Right renal pelvis (tissue), 4 donors: ENCODE measurements around the gene UBL4B. TPM values are rescaled to one million over a fixed set of nuclear protein-coding genes. Genes with fewer than 3 reads are reported as not detected.

Source experiments
- DNase-seq, 4 donors: peaks; one replicate each; pipeline ENCODE4 v3.0.0-alpha.2; 2013; ENCODE audit warnings: low read depth in 4 of 4, low spot score in 3 of 4, missing footprints in 1 of 4
- polyA plus RNA-seq, 4 donors: library from polyadenylated mRNA; unstranded; fragments of 120-200 nt; gene quantifications; one replicate each; pipeline ENCODE4 v1.2.1, GENCODE V29; 2013; ENCODE audit not compliant: insufficient read length in 4 of 4

The UBL4B gene
- polyA plus RNA-seq, 4 donors = not detected

DNA sequence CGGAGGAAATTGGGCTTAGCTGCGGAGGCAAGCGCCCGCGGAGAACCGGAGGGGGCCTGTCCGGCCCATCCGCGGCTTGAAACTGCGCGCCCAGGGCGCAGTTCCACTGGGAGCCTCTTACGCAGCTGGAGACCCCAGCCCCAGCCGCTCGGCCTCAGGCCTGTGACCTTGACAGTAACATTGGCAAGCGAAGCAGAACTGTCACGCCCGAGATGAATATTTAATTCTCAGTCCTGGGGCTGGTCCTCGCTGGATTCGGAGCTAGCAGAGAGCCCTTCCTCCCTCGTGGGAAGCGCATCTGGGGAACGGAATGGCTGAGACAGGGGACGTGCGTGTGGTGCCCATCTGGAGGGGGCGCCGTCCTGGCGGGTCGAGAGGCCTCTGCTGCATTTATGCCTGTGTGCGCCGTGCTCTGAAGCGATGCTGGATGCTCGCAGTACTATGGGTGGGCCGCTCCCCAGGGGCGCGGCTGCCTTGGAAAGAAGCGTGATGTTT, 39.0 kb downstream of the UBL4B start:
- no peak for DNase-seq

- no peak for DNase-seq
Measured at GRCh38 chr1:110152133-110152785, 40.0 kb downstream of the UBL4B start.

DNA sequence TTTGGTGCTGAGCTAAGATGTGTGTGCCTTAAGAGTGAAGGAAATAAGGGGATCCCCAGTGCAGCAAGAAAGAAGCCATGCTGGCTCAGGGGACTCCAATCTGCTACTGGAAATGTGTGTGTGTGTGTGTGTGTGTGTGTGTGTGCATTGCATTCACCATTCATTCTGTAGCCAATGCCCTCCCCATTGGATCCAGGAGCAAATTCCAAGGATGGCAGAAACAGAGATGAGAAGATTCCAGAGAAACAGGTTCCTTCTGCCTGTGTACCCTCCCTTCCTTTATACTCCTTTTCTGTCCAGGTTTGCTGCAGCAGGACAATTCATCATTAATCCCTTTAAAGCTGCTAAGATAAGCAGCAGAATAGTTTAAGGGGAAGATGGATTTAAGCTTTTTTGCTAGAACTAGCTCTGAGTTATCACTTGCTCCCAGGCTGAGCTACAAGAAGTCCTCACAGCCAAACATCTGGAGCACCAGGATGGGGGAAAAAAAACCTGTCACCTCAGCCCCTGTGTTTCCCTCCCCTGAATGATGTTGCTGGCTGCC, 41.2 kb downstream of the UBL4B start:
- DNase-seq = no peak

DNA sequence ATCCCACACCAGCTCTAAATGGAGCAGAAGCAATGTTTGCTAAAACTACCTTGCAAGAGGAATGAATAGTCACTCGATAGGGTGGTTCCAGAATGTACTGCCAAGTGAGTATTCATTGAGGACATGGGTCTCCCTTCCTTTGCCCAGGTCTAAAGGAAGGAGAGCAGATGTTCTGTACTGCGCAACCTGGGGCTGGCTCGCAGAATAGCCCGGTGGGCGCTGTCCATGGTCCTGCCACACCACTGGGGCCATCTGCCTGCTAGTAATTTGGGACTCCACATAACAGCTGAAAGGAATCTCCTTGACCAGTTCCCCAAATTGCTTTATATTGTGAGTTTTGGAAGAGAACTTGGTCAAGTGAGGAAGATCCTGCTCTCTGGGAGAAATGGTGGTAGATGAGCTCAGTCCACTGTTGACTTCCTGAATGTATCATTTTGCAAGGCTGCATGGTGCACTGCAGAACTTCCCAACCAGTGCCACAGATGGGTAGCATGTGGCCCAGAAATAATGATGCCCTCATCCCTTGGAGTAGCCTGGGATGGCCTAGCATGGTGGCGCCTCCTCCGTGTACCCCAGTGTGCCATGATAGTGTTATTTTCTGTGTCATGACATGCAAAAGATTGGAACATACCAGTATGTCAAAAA, 43.8 kb downstream of the UBL4B start:
- DNase-seq = peak; percentile 55 to 67 (median 60)

DNA sequence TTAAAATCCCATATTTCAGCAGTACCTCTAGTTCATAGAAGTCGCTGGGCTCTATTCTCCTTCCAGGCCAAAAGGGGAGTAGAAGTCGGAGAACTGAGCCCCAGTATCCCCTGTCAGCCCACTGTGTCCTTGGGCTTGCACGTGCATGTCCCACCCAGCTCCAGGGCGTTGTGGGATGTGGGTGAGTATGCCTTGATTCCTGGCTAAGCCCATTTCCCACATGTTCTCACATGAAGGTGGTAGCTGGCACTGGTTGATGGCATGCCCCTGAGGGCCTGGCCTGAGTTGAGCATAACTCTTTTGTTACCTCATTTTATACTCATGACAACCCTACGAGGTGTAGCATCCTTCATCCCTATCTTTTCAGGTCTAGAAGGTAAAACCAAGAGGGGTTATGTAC, 46.0 kb downstream of the UBL4B start:
- DNase-seq = no peak

- DNase-seq = no peak
Measured at GRCh38 chr1:110159168-110159567, 46.9 kb downstream of the UBL4B start.

DNA sequence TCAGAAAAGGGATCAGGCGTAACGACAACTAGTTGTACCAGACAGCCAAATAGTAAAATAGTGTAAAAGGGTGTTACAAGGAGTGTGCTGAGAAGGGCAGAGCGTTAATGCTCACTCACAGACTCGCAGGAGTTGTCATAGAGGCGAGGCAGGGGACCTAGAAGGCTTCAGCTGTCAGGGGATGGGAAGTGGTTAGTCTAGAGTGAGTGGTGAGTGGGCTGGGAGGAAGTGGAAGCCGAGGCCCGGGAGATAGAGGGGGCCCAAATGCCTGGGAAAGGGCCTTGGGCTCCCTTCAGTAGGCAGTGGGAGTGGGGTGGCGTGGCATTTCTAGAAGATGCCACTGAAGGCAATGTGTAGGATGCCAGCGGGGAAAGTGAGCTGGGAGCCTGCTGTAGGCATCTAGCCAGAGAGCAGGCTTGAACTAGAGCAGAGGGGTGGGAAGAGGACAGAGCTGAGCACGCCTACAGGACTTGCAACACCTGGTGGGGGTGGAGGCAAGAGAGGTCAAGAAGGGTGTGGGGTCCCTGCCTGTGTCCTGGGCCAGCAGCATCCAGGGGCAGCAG, 48.4 kb downstream of the UBL4B start:
- no peak for DNase-seq

GRCh38 chr1:110161165-110161564, 48.9 kb downstream of the UBL4B start:
- no peak for DNase-seq

DNA sequence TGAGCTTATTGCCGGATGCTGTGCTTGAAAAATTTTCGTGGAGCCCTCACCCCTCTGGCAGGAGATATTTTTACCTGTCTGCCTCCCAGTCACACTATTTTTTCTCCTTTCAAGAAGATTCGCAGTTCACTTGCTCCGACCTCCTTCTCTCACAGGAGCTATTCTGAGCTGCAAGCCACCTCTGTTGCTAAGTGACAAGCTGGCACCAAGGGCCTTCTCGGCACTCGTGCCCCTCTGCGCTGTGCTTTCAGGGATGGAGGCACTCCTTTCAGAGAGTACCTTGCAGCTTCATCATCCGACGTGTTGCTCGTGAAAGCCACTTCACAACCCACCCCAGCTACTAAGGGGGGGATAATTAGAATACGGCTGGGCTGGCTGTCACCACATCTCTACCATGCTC, 49.6 kb downstream of the UBL4B start:
- no peak for DNase-seq

Other genes with a start within 250 kb of the UBL4B start
- gene CSF1, start 201.6 kb upstream of the UBL4B start, polyA plus RNA-seq = 1 to 10 TPM; 8.0 to 8.4 (median 8.2) TPM
- gene AHCYL1, start 127.7 kb upstream of the UBL4B start, polyA plus RNA-seq = 100 to 1,000 TPM; 108 to 126 (median 118) TPM
- gene STRIP1, start 77.8 kb upstream of the UBL4B start, polyA plus RNA-seq = 10 to 100 TPM; 44.1 to 50.3 (median 44.8) TPM
- not detected for gene ALX3, start 41.8 kb upstream of the UBL4B start, polyA plus RNA-seq
- 1 to 10 TPM in 2 of 4 donors, under 1 TPM in 2; 0.90 to 1.2 (median 0.98) TPM for gene SLC6A17, start 38.1 kb downstream of the UBL4B start, polyA plus RNA-seq
- gene KCNC4, start 97.9 kb downstream of the UBL4B start, polyA plus RNA-seq = 1 to 10 TPM; 4.9 to 7.1 (median 5.6) TPM
- 10 to 100 TPM in 3 of 4 donors, 1 to 10 TPM in 1; 9.8 to 10.7 (median 10.3) TPM for gene RBM15, start 226.9 kb downstream of the UBL4B start, polyA plus RNA-seq